ENCODE measurements around the gene TMEM61.
"Not testable (repeated sequence)": the region's sequence is repeated elsewhere in the genome, so short reads cannot be mapped to it uniquely, and the experiment has no call there.

TMEM61 gene

DNA sequence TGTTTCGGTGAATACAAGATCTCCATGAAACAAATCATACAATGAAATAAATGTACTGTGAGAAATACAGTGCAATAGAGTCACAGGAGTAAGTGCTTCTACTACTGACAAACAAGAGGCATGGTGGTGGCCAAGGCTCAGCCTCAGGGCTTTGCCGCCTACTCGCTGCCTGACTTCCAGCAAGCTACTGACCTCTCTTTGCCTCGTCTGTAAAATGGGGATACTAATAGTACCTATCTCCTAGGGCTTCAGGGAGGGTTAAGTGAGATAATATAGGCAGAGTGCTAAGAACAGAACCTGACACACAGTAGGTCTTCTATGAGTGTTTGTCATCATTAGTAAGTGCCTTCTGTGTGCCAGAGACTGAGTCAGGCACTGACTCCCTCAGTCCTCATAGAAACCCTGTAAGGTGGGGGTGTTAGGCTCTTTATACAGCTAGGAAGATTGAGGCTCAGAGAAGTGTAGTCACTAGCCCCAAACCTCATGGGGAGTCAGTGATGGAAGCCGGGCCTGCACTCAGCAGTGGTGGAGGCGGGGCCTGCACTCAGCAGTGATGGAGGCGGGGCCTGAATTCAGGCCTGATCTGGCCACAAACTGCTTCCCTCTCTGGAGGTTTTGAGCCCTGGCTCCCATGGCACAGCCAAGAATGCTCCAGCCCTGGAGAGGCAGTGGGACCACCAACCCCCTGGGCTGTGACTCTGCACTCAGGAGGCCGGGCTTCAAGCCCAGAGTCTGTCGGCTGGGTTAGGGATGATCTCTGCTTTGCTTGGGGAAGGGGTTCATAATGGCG lies 25.1 kb downstream of the TMEM61 start:
- FAIRE-seq, result no peak

- no peak for FAIRE-seq
Observed at GRCh38 chr1:55006931-55007330, 26.5 kb downstream of the TMEM61 start.

DNA sequence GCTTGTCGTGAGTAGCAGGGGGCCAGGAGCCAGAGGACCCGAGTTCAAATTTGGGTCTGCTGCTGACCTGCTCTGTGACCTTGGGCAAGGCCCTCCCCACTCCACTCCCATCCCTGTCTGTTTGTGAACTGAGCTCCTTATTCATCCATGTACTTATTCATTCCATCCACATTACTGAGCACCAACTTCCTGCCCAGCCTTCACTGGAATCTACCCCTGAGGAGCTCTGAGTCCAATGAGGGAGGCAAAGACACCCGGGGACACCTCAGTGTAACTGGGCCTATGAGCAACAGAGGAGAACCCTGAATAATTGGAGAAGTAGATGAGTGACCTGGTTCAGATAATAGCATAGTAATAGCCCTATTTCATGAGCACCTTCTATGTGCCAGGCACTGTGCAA lies 27.2 kb downstream of the TMEM61 start:
- no peak for FAIRE-seq

GRCh38 chr1:55010194-55010886 lies 29.9 kb downstream of the TMEM61 start:
- no peak for FAIRE-seq

DNA sequence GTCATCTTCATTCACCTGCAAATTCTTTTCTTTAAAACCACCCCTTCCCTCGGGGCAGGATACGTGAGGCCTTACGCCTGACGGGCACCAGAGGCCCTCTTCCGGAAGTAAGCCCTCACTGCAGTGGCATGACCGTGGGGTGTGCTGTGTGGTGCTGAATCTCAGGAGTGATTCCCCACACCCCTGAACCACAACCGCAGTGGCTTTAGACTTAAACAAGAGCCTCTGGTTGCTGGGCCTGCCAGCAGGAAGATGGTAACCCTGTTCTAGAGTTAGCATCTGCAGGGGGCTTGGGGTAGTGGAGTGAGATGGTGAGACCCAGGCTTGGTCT lies 30.4 kb downstream of the TMEM61 start:
- no peak for FAIRE-seq

DNA sequence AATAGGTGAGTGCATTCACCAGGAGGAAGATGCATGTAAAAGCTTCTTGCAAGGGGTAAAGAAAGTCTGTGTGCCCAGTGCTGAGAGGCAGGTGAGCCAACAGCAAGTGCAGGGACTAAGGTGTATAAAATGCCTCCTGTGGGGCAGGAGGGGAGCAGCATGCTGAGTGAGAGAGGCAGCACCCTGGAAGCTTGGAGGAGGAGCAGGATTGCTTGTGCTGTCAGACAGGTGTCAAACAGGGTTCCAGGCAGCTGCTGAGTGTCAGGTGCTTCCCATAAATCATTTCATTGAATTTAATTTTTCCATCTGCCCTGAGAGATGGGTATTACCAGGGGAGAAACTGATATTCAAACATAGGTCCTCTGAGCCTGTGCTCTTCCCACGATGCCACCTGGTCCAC lies 32.2 kb downstream of the TMEM61 start:
- no peak for FAIRE-seq

DNA sequence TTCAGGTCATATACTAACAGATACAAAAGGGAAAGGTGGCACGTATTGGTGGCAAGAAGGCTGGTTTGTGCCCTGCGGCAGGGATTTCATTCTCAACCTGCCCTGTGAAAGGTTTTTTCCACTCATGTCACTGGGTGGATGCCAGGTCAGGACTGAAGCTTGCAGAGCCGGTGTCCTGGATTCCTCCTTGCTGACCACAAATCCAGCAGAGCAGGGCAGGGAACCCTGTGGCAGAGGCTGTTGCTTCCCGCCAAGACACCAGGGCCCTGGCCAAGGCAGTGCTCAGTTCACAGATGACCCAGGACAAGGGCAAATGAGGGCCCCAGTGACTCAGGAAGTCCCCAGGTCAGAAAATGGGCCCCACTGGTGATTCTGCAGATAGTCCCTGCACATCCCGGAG lies 34.7 kb downstream of the TMEM61 start:
- FAIRE-seq, result no peak

DNA sequence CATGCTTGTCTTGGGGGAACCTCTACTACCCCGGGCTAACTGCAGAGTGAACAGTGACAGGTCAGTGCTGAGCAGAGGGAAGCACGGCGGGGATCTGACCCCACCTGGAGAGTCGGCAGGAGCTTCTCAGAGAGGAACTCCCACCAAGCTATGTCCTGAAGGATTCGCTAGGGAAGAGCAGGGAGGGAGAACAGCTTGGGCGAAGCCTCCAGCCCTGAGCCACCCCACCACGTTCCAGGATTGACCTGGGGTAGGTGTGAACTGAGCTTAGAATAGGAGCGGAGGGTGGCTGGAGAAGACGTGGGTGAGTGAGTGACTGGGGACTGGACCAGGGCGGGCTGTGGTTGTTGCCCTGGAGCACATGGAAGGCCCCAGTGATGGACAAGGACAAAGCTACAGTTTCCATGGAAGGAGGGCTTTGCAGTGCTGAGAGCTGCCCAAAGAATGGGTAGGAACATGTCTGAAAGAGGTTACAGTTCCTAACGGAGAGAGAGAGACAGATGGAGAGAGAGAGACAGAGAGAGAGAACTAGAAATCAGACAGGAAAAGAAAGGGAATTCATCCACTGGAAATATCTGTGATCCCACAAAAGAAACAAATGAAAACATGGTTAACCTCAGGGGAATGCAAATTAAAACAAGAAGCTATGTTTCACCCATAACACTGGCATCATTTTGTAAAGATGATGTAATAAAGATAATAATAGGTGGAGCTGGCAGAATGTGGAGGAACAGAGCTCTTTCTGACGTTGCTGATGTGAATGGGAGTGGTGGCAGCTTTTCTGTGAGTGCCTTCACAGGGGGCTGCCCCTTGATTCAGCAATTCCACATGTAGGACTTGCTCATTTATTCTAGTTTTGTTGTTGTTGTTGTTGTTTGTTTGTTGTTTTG lies 35.5 kb downstream of the TMEM61 start:
- no peak for FAIRE-seq

- no peak for FAIRE-seq
Observed at GRCh38 chr1:55018395-55018794, 38.0 kb downstream of the TMEM61 start.

GRCh38 chr1:55021942-55022546 lies 41.6 kb downstream of the TMEM61 start:
- no peak for FAIRE-seq

DNA sequence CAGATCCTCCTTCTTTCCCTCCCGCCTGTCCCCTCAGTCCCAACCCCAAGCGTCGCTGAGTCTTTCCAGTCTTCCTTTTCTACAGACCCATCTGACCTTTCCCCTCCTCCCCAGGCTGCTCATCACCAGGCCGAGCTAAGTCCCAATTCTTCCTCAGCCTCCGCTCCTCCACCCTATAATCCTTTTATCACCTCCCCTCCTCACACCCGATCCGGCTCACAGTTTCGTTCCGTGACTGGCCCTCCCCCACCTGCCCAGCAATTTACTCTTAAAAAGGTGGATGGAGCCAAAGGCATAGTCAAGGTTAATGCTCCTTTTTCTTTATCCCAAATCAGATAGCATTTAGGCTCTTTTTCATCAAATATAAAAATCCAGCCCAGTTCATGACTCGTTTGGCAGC lies 43.7 kb downstream of the TMEM61 start:
- not testable (repeated sequence) for FAIRE-seq

GRCh38 chr1:55026682-55027081 lies 46.3 kb downstream of the TMEM61 start:
- not testable (repeated sequence) for FAIRE-seq

- not testable (repeated sequence) for FAIRE-seq
Observed at GRCh38 chr1:55031098-55031497, 50.7 kb downstream of the TMEM61 start.

- no peak for FAIRE-seq
Observed at GRCh38 chr1:55033265-55033614, 52.8 kb downstream of the TMEM61 start.

- FAIRE-seq, result no peak
Observed at GRCh38 chr1:55034476-55035133, 54.2 kb downstream of the TMEM61 start.

GRCh38 chr1:55035904-55036303 lies 55.5 kb downstream of the TMEM61 start:
- no peak for FAIRE-seq

DNA sequence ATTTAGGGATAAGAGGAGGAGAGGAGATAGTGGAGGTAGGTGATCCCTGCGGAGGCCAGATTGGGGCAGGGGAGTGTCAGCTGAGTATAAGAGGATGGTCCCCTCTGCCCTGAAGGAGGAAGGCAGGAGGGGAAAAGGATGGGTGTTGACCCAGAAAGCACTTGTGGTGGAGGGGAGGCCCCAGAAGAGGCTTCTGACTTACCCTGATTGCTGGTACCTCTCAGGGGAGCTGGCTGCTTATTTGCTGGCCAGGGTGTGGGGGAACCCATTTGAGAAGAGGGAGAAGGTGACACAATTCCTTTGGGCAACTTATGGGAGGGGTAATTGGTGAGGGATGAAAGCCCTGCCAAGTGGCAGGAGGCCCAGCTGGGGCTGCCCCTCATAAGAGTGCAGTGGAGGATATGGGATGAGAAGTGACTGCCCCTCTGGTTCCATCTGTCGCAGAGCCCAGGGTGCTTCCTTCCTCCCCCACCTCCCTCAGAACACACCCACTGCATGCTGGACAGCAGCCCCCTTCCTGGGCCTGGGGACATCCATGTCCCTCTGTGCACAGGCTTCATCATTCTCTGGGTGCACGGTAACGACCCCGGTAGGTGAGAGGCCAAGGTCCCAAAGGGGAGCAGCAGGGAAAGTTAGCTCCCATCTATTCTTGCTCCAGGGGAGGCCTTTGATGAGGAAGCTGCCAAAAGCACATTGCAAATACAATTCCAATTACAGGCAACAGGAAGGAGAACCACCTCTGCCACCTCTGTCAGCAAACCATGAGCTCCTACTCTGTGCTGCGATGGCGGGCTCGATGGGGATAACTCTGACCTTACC lies 57.5 kb downstream of the TMEM61 start:
- no peak for FAIRE-seq

DNA sequence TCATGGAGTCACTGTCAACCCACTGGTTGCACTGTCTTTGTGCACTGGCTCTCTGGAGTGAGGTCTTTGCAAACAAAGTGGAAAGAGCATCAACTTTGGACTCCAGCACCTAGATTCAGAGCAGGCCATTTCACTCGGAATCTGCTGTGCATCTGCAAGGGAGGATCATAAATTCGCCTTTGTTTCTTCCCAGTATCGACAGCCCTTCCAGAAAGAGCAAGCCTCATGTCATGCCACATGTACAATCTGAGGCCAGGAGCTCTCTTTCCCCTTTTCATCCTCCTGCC lies 58.1 kb downstream of the TMEM61 start:
- FAIRE-seq, result no peak

DNA sequence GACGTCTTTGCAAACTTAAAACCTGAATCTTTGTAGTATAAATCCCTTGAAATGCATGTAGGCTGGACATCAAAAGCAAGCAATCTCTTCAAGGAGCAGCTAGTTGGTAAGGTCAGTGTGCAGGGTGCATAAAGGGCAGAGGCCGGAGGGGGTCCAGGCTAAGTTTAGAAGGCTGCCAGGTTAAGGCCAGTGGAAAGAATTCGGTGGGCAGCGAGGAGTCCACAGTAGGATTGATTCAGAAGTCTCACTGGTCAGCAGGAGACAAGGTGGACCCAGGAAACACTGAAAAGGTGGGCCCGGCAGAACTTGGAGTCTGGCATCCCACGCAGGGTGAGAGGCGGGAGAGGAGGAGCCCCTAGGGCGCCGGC lies 58.5 kb downstream of the TMEM61 start:
- FAIRE-seq, result no peak

DNA sequence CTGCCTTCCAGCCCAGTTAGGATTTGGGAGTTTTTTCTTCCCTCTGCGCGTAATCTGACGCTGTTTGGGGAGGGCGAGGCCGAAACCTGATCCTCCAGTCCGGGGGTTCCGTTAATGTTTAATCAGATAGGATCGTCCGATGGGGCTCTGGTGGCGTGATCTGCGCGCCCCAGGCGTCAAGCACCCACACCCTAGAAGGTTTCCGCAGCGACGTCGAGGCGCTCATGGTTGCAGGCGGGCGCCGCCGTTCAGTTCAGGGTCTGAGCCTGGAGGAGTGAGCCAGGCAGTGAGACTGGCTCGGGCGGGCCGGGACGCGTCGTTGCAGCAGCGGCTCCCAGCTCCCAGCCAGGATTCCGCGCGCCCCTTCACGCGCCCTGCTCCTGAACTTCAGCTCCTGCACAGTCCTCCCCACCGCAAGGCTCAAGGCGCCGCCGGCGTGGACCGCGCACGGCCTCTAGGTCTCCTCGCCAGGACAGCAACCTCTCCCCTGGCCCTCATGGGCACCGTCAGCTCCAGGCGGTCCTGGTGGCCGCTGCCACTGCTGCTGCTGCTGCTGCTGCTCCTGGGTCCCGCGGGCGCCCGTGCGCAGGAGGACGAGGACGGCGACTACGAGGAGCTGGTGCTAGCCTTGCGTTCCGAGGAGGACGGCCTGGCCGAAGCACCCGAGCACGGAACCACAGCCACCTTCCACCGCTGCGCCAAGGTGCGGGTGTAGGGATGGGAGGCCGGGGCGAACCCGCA lies 59.1 kb downstream of the TMEM61 start, which contains the start of gene PCSK9:
Gene PCSK9, plus strand, starts transcription at position 207 of the 741 bp plus-strand sequence. Its CDS starts 290 bp downstream, at position 497.
- FAIRE-seq, result no peak

Data from G401.6 (cell line).